KMS-11 (cell line): Measurements from ENCODE around the gene EGR2.

Experiments
- H2AFZ ChIP-seq: fragments of 200-600 bp; sonication (generic); 2 replicates; pipeline ENCODE4 v1.6.1; 2016; ENCODE audit warnings: antibody characterized with exemption, mixed run types, low read depth
- H3K27ac ChIP-seq: fragments of 200-600 bp; sonication (generic); 2 replicates; pipeline ENCODE4 v1.6.1; 2016; ENCODE audit warnings: mild to moderate bottlenecking, mixed run types
- H3K27me3 ChIP-seq: fragments of 200-600 bp; sonication (generic); 2 replicates; pipeline ENCODE4 v1.6.1; 2017; ENCODE audit warnings: mild to moderate bottlenecking, low read depth, mixed run types, moderate library complexity; ENCODE audit not compliant: insufficient read depth
- H3K36me3 ChIP-seq: fragments of 200-600 bp; sonication (generic); 2 replicates; pipeline ENCODE4 v1.6.1; 2017; ENCODE audit warnings: mild to moderate bottlenecking, mixed run types; ENCODE audit not compliant: insufficient read depth
- H3K4me1 ChIP-seq: fragments of 200-600 bp; sonication (generic); 2 replicates; pipeline ENCODE4 v1.6.1; 2016; ENCODE audit warnings: mild to moderate bottlenecking, low read depth, mixed run types; ENCODE audit not compliant: poor library complexity, severe bottlenecking
- H3K4me2 ChIP-seq: fragments of 200-600 bp; sonication (generic); 2 replicates; pipeline ENCODE4 v1.7.0; 2016; ENCODE audit warnings: mild to moderate bottlenecking, mixed run types
- H3K4me3 ChIP-seq: fragments of 200-600 bp; sonication (generic); IDR thresholded peaks from 2 replicates; pipeline ENCODE4 v1.6.1; 2017; ENCODE audit warnings: low read depth, low read length, mixed read lengths; ENCODE audit not compliant: insufficient read depth
- H3K79me2 ChIP-seq: fragments of 200-600 bp; sonication (generic); 2 replicates; pipeline ENCODE4 v1.6.1; 2016; ENCODE audit warnings: low read depth, mixed run types; ENCODE audit not compliant: insufficient read depth
- H3K9ac ChIP-seq: fragments of 200-600 bp; sonication (generic); 2 replicates; pipeline ENCODE4 v1.6.1; 2016; ENCODE audit warnings: mild to moderate bottlenecking, mixed run types
- H4K20me1 ChIP-seq: fragments of 200-600 bp; sonication (generic); 2 replicates; pipeline ENCODE4 v1.6.1; 2016; ENCODE audit warnings: mild to moderate bottlenecking, mixed run types; ENCODE audit not compliant: insufficient read depth
- TF ChIP-seq, protein P1 (sequence below): fragments of 200-600 bp; sonication (generic); conservative IDR thresholded peaks from 2 replicates; pipeline ENCODE4 v1.6.1; 2017; ENCODE audit warnings: low read depth, mild to moderate bottlenecking, antibody characterized with exemption, low read length, moderate library complexity, mixed read lengths

The EGR2 gene

GRCh38 chr10:62816331-62817120 is at the start of gene EGR2:
Gene EGR2 (minus strand): TSS chr10:62816366. CDS start chr10:62816029, 337 bp downstream.
- TF ChIP-seq, protein P1, sequence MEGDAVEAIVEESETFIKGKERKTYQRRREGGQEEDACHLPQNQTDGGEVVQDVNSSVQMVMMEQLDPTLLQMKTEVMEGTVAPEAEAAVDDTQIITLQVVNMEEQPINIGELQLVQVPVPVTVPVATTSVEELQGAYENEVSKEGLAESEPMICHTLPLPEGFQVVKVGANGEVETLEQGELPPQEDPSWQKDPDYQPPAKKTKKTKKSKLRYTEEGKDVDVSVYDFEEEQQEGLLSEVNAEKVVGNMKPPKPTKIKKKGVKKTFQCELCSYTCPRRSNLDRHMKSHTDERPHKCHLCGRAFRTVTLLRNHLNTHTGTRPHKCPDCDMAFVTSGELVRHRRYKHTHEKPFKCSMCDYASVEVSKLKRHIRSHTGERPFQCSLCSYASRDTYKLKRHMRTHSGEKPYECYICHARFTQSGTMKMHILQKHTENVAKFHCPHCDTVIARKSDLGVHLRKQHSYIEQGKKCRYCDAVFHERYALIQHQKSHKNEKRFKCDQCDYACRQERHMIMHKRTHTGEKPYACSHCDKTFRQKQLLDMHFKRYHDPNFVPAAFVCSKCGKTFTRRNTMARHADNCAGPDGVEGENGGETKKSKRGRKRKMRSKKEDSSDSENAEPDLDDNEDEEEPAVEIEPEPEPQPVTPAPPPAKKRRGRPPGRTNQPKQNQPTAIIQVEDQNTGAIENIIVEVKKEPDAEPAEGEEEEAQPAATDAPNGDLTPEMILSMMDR: no peak
- Histone ChIP-seq H3K27ac (peak within 1 kb of the TSS; percentile 36), H3K79me2 (no peaks in the 10 kb centered on the region), H3K36me3 (no peaks in the 10 kb centered on the region), H2AFZ (peak within 1 kb of the TSS; percentile 91), H4K20me1 (0 out of 2 replicates have a peak, but pooled peaks cover 1% of the 10 kb centered on the region), H3K27me3 (peaks cover 23% of the 10 kb centered on the region), H3K9ac (peak within 1 kb of the TSS; percentile 54; the same call in 1 of the 2 replicates), H3K4me1 (peaks cover 15% of the 10 kb centered on the region), H3K4me2 (peak within 1 kb of the TSS; percentile 97), H3K4me3 (no peak within 1 kb of the TSS)

DNA sequence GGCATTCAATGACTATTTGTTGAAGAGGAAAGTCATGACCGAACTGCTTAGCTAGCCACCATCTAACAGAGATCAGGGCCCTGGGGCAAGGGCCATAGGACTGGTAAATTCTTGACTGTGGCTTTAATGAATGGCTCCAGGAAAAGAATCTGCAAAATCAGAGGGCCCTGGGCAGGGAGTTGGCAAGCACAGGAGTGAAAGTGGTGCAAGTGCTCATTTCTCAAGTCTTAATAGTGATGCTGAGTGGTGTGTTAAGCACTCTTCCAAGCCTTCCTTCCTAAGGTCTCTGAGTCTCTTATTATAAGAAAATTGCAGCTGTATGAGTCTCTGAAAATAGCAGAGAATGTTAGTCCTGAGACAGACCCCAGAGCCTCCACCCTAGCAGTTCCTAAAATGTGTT is 46.3 kb upstream of the EGR2 start:
- H2AFZ ChIP-seq: no peak overlapping the region

DNA sequence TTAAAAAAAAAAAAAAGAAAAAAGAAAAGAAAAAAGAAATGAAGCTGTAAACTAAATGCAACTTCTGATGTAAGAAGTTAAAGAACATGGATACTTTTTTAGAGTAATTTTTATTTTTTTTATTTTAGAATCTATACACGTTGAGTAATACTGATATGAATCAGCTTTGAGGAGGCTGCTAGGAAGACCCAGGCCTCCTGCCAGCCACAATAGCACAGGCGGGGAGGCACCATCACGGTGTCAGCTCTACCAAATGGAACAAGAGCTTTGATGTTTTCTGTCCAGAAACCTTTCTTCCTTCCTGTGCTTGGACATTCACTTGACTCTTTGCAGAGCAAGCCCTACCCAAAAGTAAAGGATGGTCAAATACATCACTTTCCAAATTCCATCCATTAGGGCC is 45.3 kb upstream of the EGR2 start:
- Histone ChIP-seq H3K4me3 (no peak overlapping the region), H3K79me2 (no peaks in the 10 kb centered on the region), H4K20me1 (no peaks in the 10 kb centered on the region), H3K36me3 (no peaks in the 10 kb centered on the region), H3K9ac (no peak overlapping the region), H3K4me1 (no peaks in the 10 kb centered on the region), H3K27me3 (no peaks in the 10 kb centered on the region), H3K27ac (no peak overlapping the region), H3K4me2 (no peak overlapping the region), H2AFZ (no peak overlapping the region)
- TF ChIP-seq, protein P1: no peak

More for the DNA sequence above, 46.3 kb upstream of the EGR2 start:
- TF ChIP-seq, protein P1: no peak
- no peaks in the 10 kb centered on the region for H3K27me3 ChIP-seq
- H4K20me1 ChIP-seq: no peaks in the 10 kb centered on the region
- H3K27ac ChIP-seq: no peak overlapping the region
- no peak overlapping the region for H3K9ac ChIP-seq
- no peaks in the 10 kb centered on the region for H3K79me2 ChIP-seq
- no peak overlapping the region for H3K4me3 ChIP-seq
- H3K36me3 ChIP-seq: no peaks in the 10 kb centered on the region
- no peaks in the 10 kb centered on the region for H3K4me1 ChIP-seq
- no peak overlapping the region for H3K4me2 ChIP-seq

- Histone ChIP-seq H3K9ac (no peak overlapping the region), H3K4me3 (no peak overlapping the region), H3K27me3 (no peaks in the 10 kb centered on the region), H2AFZ (no peak overlapping the region), H3K36me3 (no peaks in the 10 kb centered on the region), H3K4me2 (no peak overlapping the region), H3K4me1 (no peaks in the 10 kb centered on the region), H3K27ac (no peak overlapping the region), H4K20me1 (no peaks in the 10 kb centered on the region), H3K79me2 (no peaks in the 10 kb centered on the region)
- TF ChIP-seq, protein P1: no peak
Measured at GRCh38 chr10:62860946-62861345, 44.8 kb upstream of the EGR2 start.
